B cell (primary cell): ENCODE results near the gene KLHL30. TPM values are rescaled to one million over a fixed set of nuclear protein-coding genes. Genes with fewer than 3 reads are reported as not detected.

Experiments used
- ATAC-seq: fragments of 200-7000 bp; cut with Tn5 transposase; one replicate; pipeline ENCODE4 v1.10.0; 2021; ENCODE audit warnings: low read depth, mild to moderate bottlenecking, moderate number of reproducible peaks, moderate library complexity
- CTCF ChIA-PET: fragments of 350-600 bp; sonication (Branson Sonifier 250); formaldehyde crosslinking; loops from one replicate; lab custom pipeline; 2021; ENCODE audit warnings: antibody characterized with exemption, inconsistent platforms; lab: Charles Lee
- POLR2A ChIA-PET: fragments of 350-600 bp; sonication (Branson Sonifier 250); formaldehyde crosslinking; loops from one replicate; lab custom pipeline; 2021; ENCODE audit warnings: antibody characterized with exemption; lab: Charles Lee
- DNase-seq: peaks from one replicate; pipeline ENCODE4 v3.0.0; 2013
- H2AFZ ChIP-seq: 2 replicates; pipeline ENCODE4 v1.6.1; 2012; ENCODE audit warnings: mild to moderate bottlenecking, low read depth, low read length; ENCODE audit not compliant: insufficient read depth, poor library complexity, severe bottlenecking
- H3K27ac ChIP-seq, 2 donors: 1 replicate in 1 of 2; 2 replicates in 1 of 2; pipeline ENCODE4 v1.5.1; 2012 to 2013; ENCODE audit warnings: low read length in 2 of 2, mild to moderate bottlenecking in 2 of 2, moderate library complexity in 1 of 2
- H3K27me3 ChIP-seq, 4 experiments: fragments of 200-600 bp in 1 of 4; sonication (generic) in 1 of 4; replicated peaks in 1 of 4; 1 replicate in 2 of 4; 2 replicates in 2 of 4; pipeline versions ENCODE4 v1.6.1 to v1.7.0; 2013 to 2016; ENCODE audit warnings: low read length in 3 of 4, mild to moderate bottlenecking in 2 of 4, mixed read lengths in 1 of 4, moderate library complexity in 1 of 4; ENCODE audit not compliant: insufficient read depth in 4 of 4, control insufficient read depth in 3 of 4; ENCODE audit errors: control extremely low read depth in 1 of 4
- H3K36me3 ChIP-seq, 2 experiments: replicated peaks in 1 of 2; 1 replicate in 1 of 2; 2 replicates in 1 of 2; pipeline versions ENCODE4 v1.6.1 to v1.7.1; 2013; ENCODE audit warnings: low read length in 1 of 2; ENCODE audit not compliant: insufficient read depth in 2 of 2, control insufficient read depth in 1 of 2; ENCODE audit errors: control extremely low read depth in 1 of 2, extremely low read depth in 1 of 2
- H3K4me1 ChIP-seq, 2 donors: fragments of 200-600 bp in 1 of 2; sonication (generic) in 1 of 2; 1 replicate in 1 of 2; 2 replicates in 1 of 2; pipeline versions ENCODE4 v1.5.1 to v1.6.1; 2013 to 2017; ENCODE audit warnings: low read length in 2 of 2; ENCODE audit not compliant: control insufficient read depth in 2 of 2, insufficient read depth in 2 of 2
- H3K4me2 ChIP-seq: replicated peaks from 2 replicates; pipeline ENCODE3; 2012; ENCODE audit warnings: mild to moderate bottlenecking, low read depth, low read length; ENCODE audit not compliant: poor library complexity, severe bottlenecking
- H3K4me3 ChIP-seq, 5 experiments: fragments of 200-600 bp in 1 of 5; sonication (generic) in 1 of 5; 1 replicate in 3 of 5; 2 replicates in 2 of 5; pipeline versions ENCODE4 v1.5.1 to v1.7.0; 2011 to 2016; ENCODE audit warnings: low read length in 4 of 5, mild to moderate bottlenecking in 4 of 5, low read depth in 2 of 5, control low read depth in 1 of 5, moderate library complexity in 1 of 5; ENCODE audit not compliant: insufficient read depth in 1 of 5; ENCODE audit errors: control extremely low read depth in 1 of 5, extremely low read depth in 1 of 5
- H3K79me2 ChIP-seq: fragments of 200-600 bp; sonication (generic); one replicate; pipeline ENCODE4 v1.6.0; 2016; ENCODE audit warnings: low read length; ENCODE audit not compliant: control insufficient read depth, insufficient read depth
- H3K9ac ChIP-seq: fragments of 200-600 bp; sonication (generic); 2 replicates; pipeline ENCODE4 v1.6.1; 2017; ENCODE audit warnings: mild to moderate bottlenecking, low read length, moderate library complexity
- H3K9me3 ChIP-seq, 3 donors: one replicate each; pipeline versions ENCODE4 v1.6.1 to v1.7.1; 2013; ENCODE audit warnings: low read length in 2 of 3; ENCODE audit not compliant: control insufficient read depth in 2 of 3, insufficient read depth in 1 of 3; ENCODE audit errors: control extremely low read depth in 1 of 3
- H4K20me1 ChIP-seq: 2 replicates; pipeline ENCODE4 v1.6.0; 2012; ENCODE audit warnings: mild to moderate bottlenecking, low read length; ENCODE audit not compliant: insufficient read depth, control insufficient read depth, poor library complexity, severe bottlenecking
- H3K27ac Mint-ChIP-seq: one replicate; pipeline ENCODE4 v1.8.0; 2021; ENCODE audit warnings: mixed read lengths
- H3K27me3 Mint-ChIP-seq: one replicate; pipeline ENCODE4 v1.8.0; 2021; ENCODE audit warnings: mixed read lengths
- H3K4me1 Mint-ChIP-seq: one replicate; pipeline ENCODE4 v1.8.0; 2021; ENCODE audit warnings: mixed read lengths
- H3K4me3 Mint-ChIP-seq: one replicate; pipeline ENCODE4 v1.8.0; 2021; ENCODE audit warnings: mixed read lengths
- H3K9me3 Mint-ChIP-seq: one replicate; pipeline ENCODE4 v1.8.0; 2022; ENCODE audit warnings: mixed read lengths; ENCODE audit not compliant: insufficient read depth
- CTCF ChIP-seq: fragments of 200-600 bp; IDR thresholded peaks from one replicate; pipeline ENCODE4 v1.8.0; 2022; ENCODE audit warnings: antibody characterized with exemption, mild to moderate bottlenecking
- EZH2 ChIP-seq: IDR thresholded peaks from 2 replicates; pipeline ENCODE4 v1.6.1; 2012; ENCODE audit warnings: borderline replicate concordance, low read depth, mild to moderate bottlenecking, moderate library complexity, low read length; ENCODE audit not compliant: insufficient read depth, poor library complexity, severe bottlenecking
- WGBS: methylation state at CpG from one replicate; pipeline ENCODE4 v1.1.5; 2013; ENCODE audit warnings: missing lambda C conversion rate; ENCODE audit not compliant: insufficient coverage; 5-methylcytosine and 5-hydroxymethylcytosine counted together
- intact Hi-C: fragments of 100-400 bp; cut with micrococcal nuclease; formaldehyde crosslinking; loops from one replicate; pipeline ENCODE4 v1.10.0; 2022
- polyA plus RNA-seq: library from polyadenylated mRNA; depleted of rRNA; stranded (reverse); fragments of >200 nt; gene quantifications from 2 replicates; pipeline ENCODE4 v1.2.3, GENCODE V29; 2012
- total RNA-seq, 2 donors: library from RNA; stranded (reverse); fragments of 120-200 nt in 1 of 2; gene quantifications; 1 replicate in 1 of 2; 2 replicates in 1 of 2; pipeline versions ENCODE4 v1.2.3 to v1.2.4, GENCODE V29; 2013 to 2022

Gene KLHL30
- total and polyA plus RNA-seq, 2 donors (not counting 1 experiment from before 2014, with no cell fraction given): not detected

GRCh38 chr2:238161291-238162051, 23.0 kb downstream of the KLHL30 start:
- H4K20me1 ChIP-seq: no peaks in the 10 kb centered on the region
- TF ChIP-seq CTCF: no peak
- ATAC-seq (no peak), DNase-seq (no peak)
- no peak overlapping the region for H3K9ac ChIP-seq
- CTCF ChIA-PET: interaction anchor here (1.4 to 2.9 kb wide), 3 partner anchors 10 to 303 kb away, joined by 4 to 22 read pairs (median 4); no protein-coding TSS in a partner anchor
- peaks cover 16 to 19% of the 10 kb centered on the region in 2 donors for H3K4me1 ChIP-seq
- intact Hi-C loops: no loop called here
- POLR2A ChIA-PET: interaction anchor here (0.6 to 0.7 kb wide), 2 partner anchors 10 to 15 kb away, joined by 4 to 5 read pairs; no protein-coding TSS in a partner anchor
- H3K4me3 ChIP-seq: no peak overlapping the region
- Mint-ChIP-seq H3K27ac (peak overlapping the region; percentile 32), H3K4me3 (no peak overlapping the region), H3K9me3 (no peaks in the 10 kb centered on the region), H3K4me1 (peaks cover 15% of the 10 kb centered on the region), H3K27me3 (peaks cover 21% of the 10 kb centered on the region)
- H3K4me2 ChIP-seq: no peak overlapping the region
- no peak overlapping the region for H3K27ac ChIP-seq
- 89% methylated on average over 14 of the region's 21 CpGs for WGBS
- peaks cover 0 to 17% (median 0%) of the 10 kb centered on the region in 3 donors for H3K9me3 ChIP-seq
- H3K27me3 ChIP-seq: peaks cover 0 to 35% (median 8%) of the 10 kb centered on the region in 4 experiments
- H2AFZ ChIP-seq: no peak overlapping the region
- H3K79me2 ChIP-seq: no peaks in the 10 kb centered on the region
- H3K36me3 ChIP-seq: no peaks in the 10 kb centered on the region

GRCh38 chr2:238162251-238162845, 23.9 kb downstream of the KLHL30 start:
- Histone ChIP-seq H3K9ac (no peak overlapping the region), H3K79me2 (no peaks in the 10 kb centered on the region), H3K9me3 (peaks cover 0 to 17% (median 0%) of the 10 kb centered on the region in 3 donors), H3K36me3 (no peaks in the 10 kb centered on the region), H3K27me3 (peaks cover 0 to 35% (median 8%) of the 10 kb centered on the region in 4 experiments), H4K20me1 (no peaks in the 10 kb centered on the region), H2AFZ (no peak overlapping the region), H3K27ac (no peak overlapping the region), H3K4me3 (no peak overlapping the region), H3K4me1 (peaks cover 16 to 19% of the 10 kb centered on the region in 2 donors), H3K4me2 (no peak overlapping the region)
- Mint-ChIP-seq H3K9me3 (no peaks in the 10 kb centered on the region), H3K27me3 (peaks cover 21% of the 10 kb centered on the region), H3K27ac (no peak overlapping the region), H3K4me3 (no peak overlapping the region), H3K4me1 (peaks cover 15% of the 10 kb centered on the region)
- ATAC-seq (no peak), DNase-seq (no peak)
- TF ChIP-seq EZH2: no peak
- no peak for TF ChIP-seq CTCF
- intact Hi-C loops: no loop called here
- WGBS: 91% methylated on average over 11 of the region's 14 CpGs
- CTCF ChIA-PET: interaction anchor here (0.9 kb wide), 1 partner anchor 9 kb away, joined by 3 read pairs; no protein-coding TSS in a partner anchor
- POLR2A ChIA-PET: no interaction called here
